GM12873 (cell line): ENCODE measurements around the gene MMAB.

Experiments used
- CTCF ChIP-seq: IDR thresholded peaks from 2 replicates; pipeline ENCODE4 v1.5.1; 2012; ENCODE audit warnings: low read depth, mild to moderate bottlenecking, moderate library complexity, low read length, control low read depth; ENCODE audit not compliant: insufficient read depth; ENCODE audit errors: missing control alignments

Gene MMAB

GRCh38 chr12:109566424-109566823, 6.9 kb downstream of the MMAB start:
- TF ChIP-seq CTCF = no peak

- TF ChIP-seq CTCF = no peak
Observed at GRCh38 chr12:109563291-109564284, 9.7 kb downstream of the MMAB start.

- no peak for TF ChIP-seq CTCF
Observed at GRCh38 chr12:109562871-109563270, 10.4 kb downstream of the MMAB start.

- no peak for TF ChIP-seq CTCF
Observed at GRCh38 chr12:109561711-109562030, 11.6 kb downstream of the MMAB start.

GRCh38 chr12:109560867-109561710, 12.2 kb downstream of the MMAB start:
- no peak for TF ChIP-seq CTCF

GRCh38 chr12:109559601-109560000, 13.7 kb downstream of the MMAB start:
- no peak for TF ChIP-seq CTCF

GRCh38 chr12:109559200-109559505, 14.2 kb downstream of the MMAB start:
- TF ChIP-seq CTCF = no peak
